HL-60 (cell line): Measurements from ENCODE around the gene LCE6A.

Experiments
- CTCF ChIP-seq: IDR thresholded peaks from one replicate; pipeline ENCODE4 v1.5.1; 2011; ENCODE audit warnings: low read length, control low read depth, inconsistent platforms; ENCODE audit not compliant: insufficient read depth
- GABPA ChIP-seq: IDR thresholded peaks from 2 replicates; pipeline ENCODE4 v1.6.1; 2012; ENCODE audit warnings: low read depth
- POLR2AphosphoS5 ChIP-seq: IDR thresholded peaks from 2 replicates; pipeline ENCODE4 v1.6.1; 2012; ENCODE audit warnings: low read depth
- REST ChIP-seq: IDR thresholded peaks from 2 replicates; pipeline ENCODE4 v1.6.1; 2012; ENCODE audit warnings: low read depth; ENCODE audit not compliant: insufficient replicate concordance
- SPI1 ChIP-seq: IDR thresholded peaks from 2 replicates; pipeline ENCODE4 v1.6.1; 2012; ENCODE audit warnings: low read depth, mild to moderate bottlenecking, borderline replicate concordance

- TF ChIP-seq CTCF (no peak), POLR2AphosphoS5 (no peak), REST (no peak), GABPA (no peak), SPI1 (no peak)
These were observed 19.4 kb upstream of the LCE6A start for GRCh38 chr1:152823294-152823693.
